HG03103 (cell line): ENCODE data around the gene VIPAS39.

Experiments
- ATAC-seq: cut with Tn5 transposase; IDR thresholded peaks from one replicate; pipeline ENCODE4 v1.9.1; 2021; ENCODE audit warnings: low read depth; ENCODE audit not compliant: unreplicated experiment

VIPAS39 gene

DNA sequence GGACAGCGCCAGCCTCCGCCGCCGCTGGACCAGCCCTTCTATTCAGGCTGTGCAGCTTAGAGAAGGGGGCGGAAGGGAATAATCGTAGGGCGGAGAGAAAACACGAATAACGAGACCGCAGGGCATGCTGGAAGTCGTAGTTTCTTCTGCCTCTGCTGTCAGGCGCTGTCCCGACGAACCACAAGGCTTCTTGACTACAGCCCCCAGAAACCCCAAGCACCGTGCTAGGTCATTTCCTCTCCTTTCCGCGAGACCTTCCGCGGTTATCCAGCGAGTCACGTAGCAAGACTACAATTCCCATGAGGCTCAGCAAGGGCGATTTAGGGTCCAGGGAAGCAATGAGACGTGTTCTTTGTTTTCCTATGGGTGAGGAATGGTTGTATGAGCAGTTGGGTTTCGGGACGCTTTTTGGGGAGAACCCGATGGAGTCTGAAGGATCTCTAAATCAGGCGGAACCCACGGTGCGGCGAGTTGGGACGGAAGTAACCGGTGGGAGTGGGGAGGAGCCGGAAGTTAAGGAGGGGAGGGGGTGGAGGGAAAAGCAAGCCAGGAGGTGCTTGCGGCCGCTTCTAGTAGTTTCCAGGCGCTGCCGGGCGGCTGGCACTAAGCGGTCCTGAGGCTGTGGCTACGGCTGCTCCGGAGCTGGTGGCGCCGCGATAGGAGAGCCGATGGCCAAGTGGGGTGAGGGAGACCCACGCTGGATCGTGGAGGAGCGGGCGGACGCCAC lies at the start of gene VIPAS39, which contains the start of gene AHSA1:
TSS of gene VIPAS39 (minus strand) at position 80 of the 727 bp plus-strand sequence. CDS start 3,499 bp downstream, outside the sequence.
TSS of gene AHSA1 (plus strand) at position 572 of the 727 bp plus-strand sequence. CDS start at position 669, 97 bp downstream.
- peak; percentile 86 for ATAC-seq

DNA sequence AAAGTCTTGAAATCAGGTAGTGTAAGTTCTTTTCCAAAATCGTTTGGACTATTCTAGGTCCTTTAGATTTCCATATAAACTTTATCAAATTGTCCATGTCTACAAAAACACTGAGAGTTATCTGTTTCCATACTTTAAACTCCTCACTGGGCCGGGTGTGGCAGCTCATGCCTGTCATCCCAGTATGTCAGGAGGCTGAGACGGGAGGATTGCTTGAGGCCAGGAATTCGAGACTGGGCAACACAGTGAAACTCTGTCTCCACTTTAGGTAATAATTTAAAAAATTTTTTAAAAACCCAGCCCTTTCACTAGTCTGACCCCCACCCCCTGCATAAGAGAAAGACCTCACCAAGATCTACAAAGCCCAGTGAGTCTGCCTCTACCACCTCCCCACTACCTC lies 47.6 kb upstream of the VIPAS39 start:
- no peak for ATAC-seq

GRCh38 chr14:77503138-77503537 lies 45.7 kb upstream of the VIPAS39 start:
- ATAC-seq = no peak

GRCh38 chr14:77502109-77502782 lies 44.8 kb upstream of the VIPAS39 start:
- ATAC-seq = no peak

GRCh38 chr14:77498984-77499527 lies 41.7 kb upstream of the VIPAS39 start:
- ATAC-seq = no peak

GRCh38 chr14:77498120-77498979 lies 40.9 kb upstream of the VIPAS39 start, which contains the start of gene ISM2:
TSS of gene ISM2 (minus strand) at chr14:77498816. CDS start at chr14:77498793, 23 bp downstream.
- peak; percentile 59 for ATAC-seq

DNA sequence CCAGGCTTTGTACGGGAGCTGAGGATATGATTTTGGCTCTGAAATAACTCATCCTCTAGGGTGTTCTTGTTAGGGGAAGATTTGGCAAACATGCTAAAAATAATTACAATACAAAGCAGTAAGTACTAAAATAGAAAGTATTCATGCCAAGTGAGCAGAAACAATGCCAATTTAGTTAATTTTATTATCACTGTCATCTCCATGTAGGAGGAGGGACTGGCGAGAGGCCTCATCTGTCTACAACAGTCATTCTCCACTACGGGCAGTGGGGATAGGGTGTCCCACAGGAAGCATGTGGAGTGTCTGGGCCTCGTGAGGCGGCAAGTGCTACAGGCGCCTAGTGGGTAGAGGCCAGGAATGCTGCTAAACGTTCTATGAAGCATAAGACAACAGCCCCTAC lies 37.9 kb upstream of the VIPAS39 start:
- ATAC-seq = no peak

- ATAC-seq = no peak
Observed at GRCh38 chr14:77491056-77491455, 33.7 kb upstream of the VIPAS39 start.

- no peak for ATAC-seq
Observed at GRCh38 chr14:77490347-77490986, 33.1 kb upstream of the VIPAS39 start.

DNA sequence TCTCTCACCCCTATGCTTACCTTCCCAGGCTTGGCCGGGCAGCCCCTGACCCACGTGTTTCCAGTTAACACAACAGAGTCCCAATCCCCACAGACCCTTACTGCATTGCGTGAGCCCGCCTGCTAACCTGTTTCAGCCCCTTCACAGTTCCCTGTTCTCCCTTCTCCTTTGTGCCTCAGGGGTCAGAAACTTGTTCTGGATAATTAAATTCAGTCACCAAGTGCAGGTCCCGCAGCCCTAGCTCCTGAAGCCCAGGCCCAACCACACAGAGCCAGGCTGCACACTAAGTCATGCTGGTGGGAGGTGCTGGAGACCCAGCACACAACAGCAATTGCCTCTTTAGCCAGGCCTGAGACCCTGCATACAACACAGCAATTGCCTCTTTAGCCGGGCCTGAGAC lies 31.6 kb upstream of the VIPAS39 start:
- no peak for ATAC-seq

DNA sequence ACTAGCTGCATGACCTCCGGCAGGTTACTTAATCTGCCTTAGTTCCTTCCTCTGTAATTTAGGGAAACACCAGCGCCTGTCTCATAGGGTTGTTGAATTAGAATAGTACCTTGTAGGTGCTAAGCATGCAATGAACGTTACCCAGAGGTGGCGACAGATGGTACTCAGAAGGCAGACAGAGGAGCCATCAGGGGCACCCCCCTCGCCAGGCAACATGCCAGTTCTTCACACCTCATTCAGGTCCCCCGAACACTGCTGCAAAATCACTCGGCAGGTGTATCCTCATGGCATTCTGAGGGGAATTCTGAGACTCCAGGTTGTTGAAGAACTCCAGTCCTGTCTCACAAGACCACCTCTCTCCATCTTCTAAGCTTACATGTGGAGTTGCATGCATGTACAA lies 31.2 kb upstream of the VIPAS39 start:
- ATAC-seq = no peak

DNA sequence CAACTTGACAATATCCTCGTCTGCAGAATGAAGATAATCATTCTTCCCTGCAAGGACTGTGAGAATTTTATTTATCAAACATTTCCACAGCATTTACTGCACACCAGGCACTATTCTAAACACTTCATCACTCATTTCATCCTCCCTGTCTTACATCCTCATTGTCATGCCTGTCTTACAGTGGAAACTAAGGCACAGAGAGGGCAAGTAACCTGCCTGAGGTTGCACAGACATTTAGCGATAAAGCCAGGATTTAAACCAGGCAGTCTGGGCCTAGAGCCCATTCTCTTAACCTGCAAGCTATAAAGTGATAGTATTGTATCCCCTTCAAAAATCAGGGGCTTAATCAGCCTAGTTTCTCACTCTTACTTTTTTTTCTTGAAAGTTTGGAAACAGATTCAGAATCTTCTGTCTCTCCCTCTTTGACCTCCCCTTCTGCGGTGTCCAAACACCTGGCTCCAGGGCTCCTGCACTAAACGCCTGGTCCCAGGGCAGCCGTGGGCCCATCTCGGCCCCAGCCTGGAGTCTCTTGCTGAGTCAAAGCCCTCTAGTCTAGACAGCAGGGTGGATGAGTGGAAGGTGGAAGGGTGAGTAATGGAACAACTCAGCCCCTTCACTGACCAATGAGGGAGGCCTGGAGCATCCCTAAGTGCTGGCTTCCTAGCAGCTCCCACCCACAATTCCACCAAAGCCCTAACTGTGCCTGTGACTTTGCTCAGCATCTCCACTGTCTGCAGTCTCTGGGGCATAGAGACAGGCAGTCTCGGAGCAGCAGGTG lies 28.7 kb upstream of the VIPAS39 start:
- no peak for ATAC-seq

GRCh38 chr14:77485256-77485655 lies 27.9 kb upstream of the VIPAS39 start:
- no peak for ATAC-seq

DNA sequence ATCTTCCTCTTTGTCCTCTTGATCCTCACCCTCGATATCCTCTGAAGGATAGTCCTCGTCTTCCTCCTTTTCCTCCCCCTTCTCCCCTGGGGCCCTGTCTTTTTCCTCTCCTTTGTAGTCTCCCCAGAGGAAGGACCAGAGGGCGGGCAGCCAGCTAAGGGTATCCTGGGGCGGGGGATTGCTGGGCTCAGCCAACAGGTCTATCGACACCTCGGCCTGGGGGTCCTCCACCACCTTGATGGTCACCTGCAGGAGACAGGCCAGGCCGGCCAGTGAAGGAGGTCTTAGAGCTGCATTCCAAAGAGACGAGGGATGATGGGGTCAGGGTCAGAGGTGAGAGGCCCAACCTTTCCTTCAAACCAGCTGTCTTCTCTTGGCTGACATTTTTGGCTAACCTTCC lies 25.0 kb upstream of the VIPAS39 start:
- ATAC-seq = no peak

- peak; percentile 95 for ATAC-seq
Observed at GRCh38 chr14:77478796-77479195, 21.4 kb upstream of the VIPAS39 start.

GRCh38 chr14:77478029-77478428 lies 20.6 kb upstream of the VIPAS39 start:
- no peak for ATAC-seq

DNA sequence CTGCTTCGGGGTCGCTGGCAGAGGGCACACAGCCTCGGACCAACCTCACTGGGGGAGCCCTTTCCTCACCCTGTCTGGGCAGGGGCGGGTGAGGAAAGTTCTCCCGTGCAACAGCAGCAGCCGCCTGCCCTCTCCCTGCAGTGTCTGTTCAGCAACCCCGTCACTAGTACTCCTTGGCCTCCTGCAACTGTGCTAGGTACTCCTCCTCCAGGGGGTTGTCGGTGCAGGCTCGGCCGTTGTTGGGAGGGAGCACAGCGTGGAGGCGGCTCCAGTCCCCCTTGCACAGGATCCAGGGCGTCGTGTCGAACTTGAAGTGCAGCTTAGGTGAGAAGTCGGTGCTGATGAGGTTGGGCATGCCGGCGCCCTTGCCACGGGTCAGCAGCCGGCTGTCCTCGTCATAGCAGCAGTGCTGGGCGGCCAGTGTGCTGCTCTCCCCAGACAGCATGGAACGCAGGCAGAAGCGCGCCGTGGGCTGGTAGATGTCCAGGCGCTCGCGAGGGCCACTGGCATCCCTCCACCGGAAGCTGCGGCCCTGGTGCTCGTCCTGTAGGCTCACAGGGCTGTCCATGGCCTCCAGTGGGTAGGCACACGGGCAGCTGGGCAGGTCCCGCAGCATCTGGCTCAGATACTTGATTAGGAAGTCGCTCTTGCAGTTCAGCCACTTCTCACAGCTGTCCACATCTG lies 18.2 kb upstream of the VIPAS39 start:
- no peak for ATAC-seq

DNA sequence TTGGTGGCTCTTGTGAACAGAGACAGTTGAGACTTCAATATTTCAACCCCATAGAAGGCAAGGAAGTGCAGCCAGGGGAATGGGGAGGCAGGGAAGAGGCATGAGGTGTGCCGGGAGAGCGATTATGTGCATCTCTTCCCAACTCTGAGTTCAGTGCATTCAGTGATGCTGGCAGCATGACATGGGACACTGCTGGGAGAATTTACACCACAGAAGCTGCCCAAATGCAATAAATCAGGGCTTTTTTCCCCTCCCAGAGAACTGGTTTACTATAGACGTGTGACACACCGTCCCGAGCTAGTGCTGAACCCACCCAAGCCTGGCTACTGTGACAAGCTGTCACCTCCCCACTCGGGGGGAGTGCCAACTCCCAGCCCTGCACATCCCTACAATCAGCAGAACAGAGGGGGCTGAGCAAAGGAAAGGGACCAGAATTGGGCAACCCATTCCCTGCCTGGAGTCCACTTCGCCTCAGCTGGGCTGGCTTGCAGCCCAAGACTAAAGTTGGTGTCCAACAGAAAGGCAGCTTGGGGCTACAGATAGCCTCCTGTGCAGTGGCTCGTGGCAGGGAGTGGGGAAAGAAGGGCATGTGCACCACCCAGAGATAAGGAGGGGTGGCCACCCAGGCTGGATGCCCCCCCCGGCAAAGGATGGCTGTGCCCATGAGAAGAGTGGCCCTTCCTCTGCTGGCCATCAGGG lies 17.2 kb upstream of the VIPAS39 start:
- ATAC-seq = no peak
